Measurements from ENCODE around the gene OGFOD3.

OGFOD3 gene

GRCh38 chr17:82350182-82351030 lies 68.0 kb downstream of the OGFOD3 start:
- no peaks in the 10 kb centered on the region for H3K27me3 ChIP-seq (ENCODE audit: low read length)
- H3K9ac ChIP-seq (ENCODE audit: low read length): no peak overlapping the region
- no peak overlapping the region for H2AFZ ChIP-seq (ENCODE audit: low read depth, low read length, severe bottlenecking)
- TF ChIP-seq EZH2phosphoT487 (conservative IDR thresholded peaks at IDR 0.05; ENCODE audit: low read length) (no peak), CTCF (IDR thresholded peaks at IDR 0.05; ENCODE audit: insufficient read depth, low read length, poor library complexity, severe bottlenecking) (no peak)
- H3K27ac ChIP-seq (ENCODE audit: low read depth, low read length): peak overlapping the region; percentile 69
- no peaks in the 10 kb centered on the region for H3K36me3 ChIP-seq (ENCODE audit: low read length)
- peaks cover 8% of the 10 kb centered on the region for H3F3A ChIP-seq (ENCODE audit: insufficient read depth)
- no peak overlapping the region for H3K4me2 ChIP-seq (ENCODE audit: low read depth, low read length, poor library complexity, severe bottlenecking)
- no peaks in the 10 kb centered on the region for H3K9me2 ChIP-seq (replicated peaks; ENCODE audit: insufficient read depth, low read length)
- H3K79me2 ChIP-seq (ENCODE audit: insufficient read depth, low read length): no peaks in the 10 kb centered on the region
- H4K20me1 ChIP-seq (ENCODE audit: low read depth, low read length): no peaks in the 10 kb centered on the region
- H3K9me3 ChIP-seq (ENCODE audit: insufficient read depth, low read length): no peaks in the 10 kb centered on the region
- H3K4me3 ChIP-seq (ENCODE audit: insufficient read depth, low read length, poor library complexity, severe bottlenecking): no peak overlapping the region

- Histone ChIP-seq H3K9ac (ENCODE audit: low read length) (no peak overlapping the region), H2AFZ (ENCODE audit: low read depth, low read length, severe bottlenecking) (no peak overlapping the region), H3K36me3 (ENCODE audit: low read length) (no peaks in the 10 kb centered on the region), H4K20me1 (ENCODE audit: low read depth, low read length) (no peaks in the 10 kb centered on the region), H3K27me3 (ENCODE audit: low read length) (no peaks in the 10 kb centered on the region), H3K4me3 (ENCODE audit: insufficient read depth, low read length, poor library complexity, severe bottlenecking) (no peak overlapping the region), H3K27ac (ENCODE audit: low read depth, low read length) (no peak overlapping the region), H3K9me2 (replicated peaks; ENCODE audit: insufficient read depth, low read length) (no peaks in the 10 kb centered on the region), H3K9me3 (ENCODE audit: insufficient read depth, low read length) (no peaks in the 10 kb centered on the region), H3F3A (ENCODE audit: insufficient read depth) (peaks cover 8% of the 10 kb centered on the region), H3K79me2 (ENCODE audit: insufficient read depth, low read length) (no peaks in the 10 kb centered on the region), H3K4me2 (ENCODE audit: low read depth, low read length, poor library complexity, severe bottlenecking) (no peak overlapping the region)
- no peak for TF ChIP-seq CTCF (IDR thresholded peaks at IDR 0.05; ENCODE audit: insufficient read depth, low read length, poor library complexity, severe bottlenecking)
- no peak for TF ChIP-seq EZH2phosphoT487 (conservative IDR thresholded peaks at IDR 0.05; ENCODE audit: low read length)
These were observed 69.1 kb downstream of the OGFOD3 start for GRCh38 chr17:82349287-82349701.

- Histone ChIP-seq H3K27me3 (ENCODE audit: low read length) (no peaks in the 10 kb centered on the region), H3K36me3 (ENCODE audit: low read length) (no peaks in the 10 kb centered on the region), H2AFZ (ENCODE audit: low read depth, low read length, severe bottlenecking) (no peak overlapping the region), H3K4me3 (ENCODE audit: insufficient read depth, low read length, poor library complexity, severe bottlenecking) (no peak overlapping the region), H3K4me2 (ENCODE audit: low read depth, low read length, poor library complexity, severe bottlenecking) (no peak overlapping the region), H3K9me2 (replicated peaks; ENCODE audit: insufficient read depth, low read length) (no peaks in the 10 kb centered on the region), H3K79me2 (ENCODE audit: insufficient read depth, low read length) (no peaks in the 10 kb centered on the region), H3K9ac (ENCODE audit: low read length) (no peak overlapping the region), H3F3A (ENCODE audit: insufficient read depth) (peaks cover 8% of the 10 kb centered on the region), H4K20me1 (ENCODE audit: low read depth, low read length) (no peaks in the 10 kb centered on the region), H3K9me3 (ENCODE audit: insufficient read depth, low read length) (no peaks in the 10 kb centered on the region), H3K27ac (ENCODE audit: low read depth, low read length) (no peak overlapping the region)
- TF ChIP-seq EZH2phosphoT487 (conservative IDR thresholded peaks at IDR 0.05; ENCODE audit: low read length): no peak
- no peak for TF ChIP-seq CTCF (IDR thresholded peaks at IDR 0.05; ENCODE audit: insufficient read depth, low read length, poor library complexity, severe bottlenecking)
These were observed 69.5 kb downstream of the OGFOD3 start for GRCh38 chr17:82348866-82349265.

Measured in SU-DHL-6 (cell line).